HG02759 (cell line): Measurements from ENCODE around the gene JPT2.

Source experiments
- ATAC-seq: cut with Tn5 transposase; IDR thresholded peaks from one replicate; pipeline ENCODE4 v1.9.1; 2021; ENCODE audit warnings: mild to moderate bottlenecking, moderate library complexity; ENCODE audit not compliant: unreplicated experiment

Gene JPT2

GRCh38 chr16:1651094-1651973 is 26.7 kb upstream of the JPT2 start:
- ATAC-seq, result no peak

- no peak for ATAC-seq
Measured at GRCh38 chr16:1651974-1652312, 26.1 kb upstream of the JPT2 start.

GRCh38 chr16:1653023-1653422 is 25.1 kb upstream of the JPT2 start:
- no peak for ATAC-seq

GRCh38 chr16:1654505-1655268 is 23.4 kb upstream of the JPT2 start:
- no peak for ATAC-seq

DNA sequence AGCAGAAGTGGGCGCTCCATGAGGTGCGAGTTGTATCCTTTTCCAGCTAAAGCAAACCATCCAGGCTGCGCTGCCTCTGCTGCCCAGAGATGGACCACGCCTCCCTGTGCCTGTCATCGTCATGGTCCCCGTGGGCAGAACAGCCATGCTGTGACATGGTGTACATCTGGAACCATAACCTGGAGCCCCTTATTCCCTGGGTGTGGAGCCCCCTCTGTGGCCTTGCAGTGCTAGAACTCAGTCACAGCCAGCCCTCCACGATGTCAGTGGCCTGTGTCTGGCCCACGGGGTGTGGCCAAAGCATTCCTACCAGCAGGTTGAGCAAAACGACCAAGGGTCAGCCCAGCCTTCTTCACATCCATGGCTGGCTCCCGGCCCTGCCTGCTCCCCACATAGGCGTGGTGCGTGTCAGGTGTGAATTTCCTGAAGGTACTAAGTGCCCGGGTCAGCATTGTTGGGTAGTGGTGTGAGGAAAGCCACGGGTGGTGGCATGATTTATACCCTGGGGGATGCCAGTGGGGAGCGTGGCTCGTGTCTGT is 22.7 kb upstream of the JPT2 start:
- ATAC-seq, result no peak

- no peak for ATAC-seq
Measured at GRCh38 chr16:1655909-1656807, 21.9 kb upstream of the JPT2 start.

DNA sequence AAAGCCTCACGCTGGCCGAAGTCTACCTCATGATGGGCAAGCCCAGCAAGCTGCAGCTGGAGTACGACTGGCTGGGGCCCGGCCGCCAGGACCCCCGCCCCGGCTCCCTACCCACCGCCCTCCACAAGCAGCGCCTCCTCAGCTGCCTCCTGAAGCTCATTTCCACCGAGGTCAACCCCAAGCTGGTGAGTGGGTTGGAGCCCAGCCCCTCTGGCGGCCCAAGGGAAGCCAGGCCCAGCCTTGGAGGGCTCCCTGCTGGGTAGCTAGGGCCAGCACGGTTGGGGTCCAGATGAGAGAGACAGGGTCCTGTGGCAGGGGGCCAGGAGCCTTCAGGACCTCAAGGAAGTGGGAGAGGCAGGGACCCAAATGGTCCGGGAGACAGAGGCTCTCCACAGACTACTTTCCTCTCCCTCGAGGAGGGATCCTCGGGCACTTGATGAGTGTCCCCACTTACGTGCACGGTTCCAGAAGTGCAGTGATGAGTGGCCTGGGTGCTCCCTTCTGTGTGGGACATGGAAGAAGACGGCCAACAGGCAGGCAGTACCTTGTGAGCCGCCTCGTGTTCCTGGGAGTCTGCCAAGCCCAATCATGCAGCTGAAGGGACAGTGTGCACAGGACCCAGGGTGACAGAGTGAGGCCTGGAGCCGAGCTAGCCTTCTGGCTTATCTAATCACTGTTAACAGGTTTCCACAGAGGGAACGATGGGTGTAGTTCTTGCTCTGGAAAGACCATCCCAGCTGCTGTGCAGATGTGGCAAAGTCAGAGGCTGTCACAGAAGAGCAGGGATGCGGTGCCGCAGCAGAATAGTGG is 21.1 kb upstream of the JPT2 start:
- no peak for ATAC-seq

- no peak for ATAC-seq
Measured at GRCh38 chr16:1657841-1658240, 20.2 kb upstream of the JPT2 start.

DNA sequence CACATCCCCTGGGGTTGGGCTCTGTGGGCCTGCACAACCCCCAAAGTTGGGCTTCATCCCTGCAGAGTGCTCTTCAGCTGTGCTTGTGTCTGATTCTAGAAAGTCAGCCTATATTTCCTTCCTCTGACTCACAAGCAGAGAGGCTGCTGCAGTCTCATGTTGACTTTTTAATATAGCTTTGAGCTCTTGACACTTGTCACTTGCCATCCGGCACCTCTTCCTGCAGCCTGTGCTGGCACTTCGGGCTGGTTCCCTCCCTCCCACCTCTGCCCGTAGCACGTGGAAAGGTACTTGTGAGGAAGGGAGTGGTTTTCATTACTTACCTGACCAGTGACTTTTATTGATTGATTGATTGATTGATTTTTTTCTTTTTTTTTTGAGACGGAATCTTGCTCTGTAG is 19.0 kb upstream of the JPT2 start:
- no peak for ATAC-seq

DNA sequence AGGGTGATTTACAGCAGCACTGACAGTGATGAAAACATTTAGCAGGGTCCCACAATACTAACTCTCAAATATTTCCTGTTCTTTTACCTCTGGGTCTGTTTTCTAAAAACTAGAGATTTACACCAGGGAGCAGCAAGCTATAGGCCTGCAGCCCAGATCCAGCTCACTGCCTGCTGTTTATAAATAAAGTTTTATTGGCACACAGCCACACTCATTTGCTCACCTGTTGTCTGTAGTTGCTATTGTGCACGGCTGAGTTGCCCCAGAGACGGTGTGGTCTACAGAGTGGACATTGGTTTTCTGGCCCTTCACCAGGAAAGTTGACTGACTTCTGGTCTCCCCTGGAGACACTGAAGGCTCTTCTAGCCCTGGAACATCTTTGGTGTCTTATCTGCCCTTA is 16.3 kb upstream of the JPT2 start:
- ATAC-seq, result no peak

DNA sequence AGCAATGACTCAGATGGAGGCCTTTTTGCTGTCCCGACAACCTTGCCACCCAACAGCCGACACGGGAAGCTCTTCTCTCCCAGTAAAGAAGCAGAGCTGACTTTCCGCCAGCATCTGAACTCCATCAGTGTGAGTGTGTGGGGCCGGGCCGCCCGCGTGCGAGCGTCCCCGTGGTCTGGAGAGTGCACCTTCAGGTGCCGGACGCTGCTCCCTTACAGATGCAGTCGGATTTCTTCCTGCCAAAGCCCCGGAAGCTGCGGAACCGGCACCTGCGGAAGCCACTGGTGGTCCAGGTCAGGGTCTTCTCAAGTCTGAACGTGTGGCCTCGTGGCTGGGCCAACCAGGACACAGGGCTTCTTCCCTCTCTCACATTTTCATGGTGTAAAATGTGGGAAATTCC is 15.5 kb upstream of the JPT2 start:
- ATAC-seq, result no peak

DNA sequence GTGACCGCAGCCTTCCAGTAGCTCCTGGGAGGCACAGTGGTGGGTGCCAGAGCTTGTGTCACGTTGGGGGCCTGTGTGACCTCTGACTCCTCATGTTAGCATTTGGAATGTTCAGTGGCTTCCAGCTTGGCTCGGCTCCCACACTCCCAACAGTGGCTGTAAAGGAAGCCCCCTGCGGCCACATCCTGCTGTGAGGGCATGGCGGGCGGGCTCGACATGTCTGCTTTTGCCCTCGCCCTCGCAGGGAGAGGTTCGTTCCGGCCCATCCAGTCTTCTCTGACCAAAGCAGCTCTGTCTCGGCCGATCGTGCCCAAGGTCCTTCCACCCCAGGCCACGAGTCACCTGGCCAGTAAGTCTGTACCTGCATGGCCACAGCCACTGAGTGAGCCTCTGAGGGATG is 12.2 kb upstream of the JPT2 start:
- ATAC-seq, result no peak

GRCh38 chr16:1666316-1666715 is 11.8 kb upstream of the JPT2 start:
- ATAC-seq, result no peak

GRCh38 chr16:1667271-1667670 is 10.8 kb upstream of the JPT2 start:
- ATAC-seq, result no peak

DNA sequence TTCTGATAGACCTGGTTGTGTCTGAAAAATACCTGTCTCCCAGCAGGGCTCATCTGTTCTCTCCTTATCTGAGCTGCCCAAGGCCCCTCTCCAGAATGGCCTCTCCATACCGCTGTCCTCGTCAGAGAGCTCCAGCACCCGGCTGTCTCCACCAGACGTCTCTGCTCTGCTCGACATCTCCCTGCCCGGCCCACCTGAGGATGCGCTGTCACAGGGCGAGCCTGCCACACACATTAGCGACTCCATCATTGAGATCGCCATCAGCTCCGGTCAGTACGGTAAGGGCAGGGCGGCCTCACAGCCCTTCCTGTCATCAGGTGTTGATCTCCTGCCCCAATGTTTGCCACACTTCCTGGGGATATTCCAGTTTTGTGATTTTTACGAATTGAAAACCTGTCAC is 10.2 kb upstream of the JPT2 start:
- no peak for ATAC-seq

GRCh38 chr16:1668612-1669319 is 9.3 kb upstream of the JPT2 start:
- ATAC-seq, result no peak

- ATAC-seq, result no peak
Measured at GRCh38 chr16:1669698-1670097, 8.4 kb upstream of the JPT2 start.

DNA sequence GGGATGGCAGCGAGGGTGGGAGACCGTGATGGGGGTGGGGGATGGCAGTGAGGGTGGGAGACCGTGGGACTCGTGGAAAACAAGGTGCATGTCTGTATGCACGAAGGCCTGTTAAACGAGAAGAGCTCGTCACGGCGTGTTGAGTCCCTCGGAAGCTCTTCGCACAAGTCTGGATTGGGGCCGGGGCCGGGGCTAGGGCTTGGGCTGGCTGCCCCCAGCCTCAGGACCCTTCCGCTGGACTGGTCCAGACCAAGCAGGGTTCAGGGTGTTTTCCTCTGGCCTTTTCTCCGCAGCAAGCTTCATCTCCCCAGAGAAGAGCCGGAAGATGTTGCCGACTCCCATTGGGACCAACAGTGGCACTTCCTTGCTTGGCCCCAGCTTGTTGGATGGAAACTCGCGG is 7.7 kb upstream of the JPT2 start:
- no peak for ATAC-seq

DNA sequence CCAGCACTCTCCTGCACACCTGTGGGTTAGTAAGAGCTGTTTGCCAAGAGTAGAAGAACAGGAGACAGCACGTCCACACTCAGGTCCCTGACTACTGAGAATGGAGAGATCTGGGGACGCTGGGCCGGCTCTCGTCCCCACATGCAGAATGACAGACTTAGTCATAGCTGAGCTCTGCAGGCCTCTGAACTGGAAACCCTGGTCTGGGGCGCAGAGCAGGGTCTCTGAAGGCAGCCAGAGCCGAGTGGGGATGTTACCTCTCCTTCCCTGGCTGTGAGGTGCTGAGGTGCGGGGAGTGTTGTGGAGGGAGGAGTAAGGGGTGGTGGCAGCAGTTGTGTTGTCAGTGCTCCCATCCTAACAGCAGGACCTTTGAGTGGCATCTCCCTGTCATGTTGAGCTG is 7.2 kb upstream of the JPT2 start:
- ATAC-seq, result no peak
